Renal cortical epithelial cell (primary cell): ENCODE measurements around the gene STAB1. TPM values are rescaled to one million over a fixed set of nuclear protein-coding genes. Genes with fewer than 3 reads are reported as not detected.

ENCODE experiments used
- DNase-seq: peaks from one replicate; pipeline ENCODE4 v3.0.0-alpha.2; 2011; ENCODE audit warnings: low read depth
- total RNA-seq: library from RNA; depleted of rRNA; stranded (reverse); fragments of >200 nt; gene quantifications from 2 replicates; pipeline ENCODE4 v1.2.3, GENCODE V29; 2014

The STAB1 gene
- total RNA-seq, 1 donor from 2014 or later = 0.50 TPM

DNA sequence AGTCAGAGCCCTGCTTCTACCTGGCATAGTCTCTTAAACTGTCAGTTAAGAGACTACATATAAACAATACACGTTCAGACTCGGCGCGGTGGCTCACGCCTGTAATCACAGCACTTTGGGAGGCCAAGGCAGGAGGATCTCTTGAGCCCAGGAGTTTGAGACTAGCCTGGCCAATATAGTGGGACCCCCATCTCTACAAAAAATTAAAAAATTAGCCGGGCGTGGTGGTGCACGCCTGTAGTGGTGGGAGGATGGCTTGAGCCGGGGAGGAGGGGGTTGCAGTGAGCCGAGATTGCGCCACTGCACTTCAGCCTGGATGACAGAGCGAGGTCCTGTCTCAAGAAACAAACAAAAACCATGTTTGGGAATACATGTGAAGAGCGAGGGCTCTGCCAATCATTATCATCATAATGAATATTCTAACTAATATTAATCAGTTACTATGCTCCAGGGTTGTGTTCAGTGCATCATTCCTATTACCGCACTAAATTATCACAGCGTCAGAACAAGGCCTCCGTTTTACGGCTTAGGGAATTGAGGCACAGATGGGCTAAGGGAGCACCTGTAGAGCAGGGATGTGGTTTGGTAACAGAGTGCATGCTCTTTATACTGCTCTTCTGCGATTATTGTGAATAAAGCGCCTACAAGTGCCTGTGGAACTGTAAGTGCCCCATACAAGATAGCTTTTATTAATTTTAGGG is 40.4 kb downstream of the STAB1 start:
- DNase-seq = no peak

DNA sequence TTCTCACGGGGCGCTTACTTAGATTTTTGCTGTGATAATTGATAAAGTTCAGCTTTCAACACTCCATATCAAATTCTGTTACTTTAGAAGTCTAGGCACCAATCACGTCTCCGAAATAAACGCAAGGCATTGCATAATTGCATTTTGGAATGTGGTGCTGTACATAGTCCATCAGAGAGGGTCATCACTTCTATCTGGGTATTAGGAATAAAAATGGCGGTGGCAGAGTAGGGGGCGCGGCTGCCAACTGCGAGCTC is 40.9 kb downstream of the STAB1 start:
- no peak for DNase-seq

- DNase-seq = peak; percentile 93
Observed at GRCh38 chr3:52536369-52537164, 41.4 kb downstream of the STAB1 start, which contains the start of gene UQCC5. Gene UQCC5, plus strand, starts transcription at chr3:52536605. Its CDS starts 151 bp downstream, at chr3:52536756.

DNA sequence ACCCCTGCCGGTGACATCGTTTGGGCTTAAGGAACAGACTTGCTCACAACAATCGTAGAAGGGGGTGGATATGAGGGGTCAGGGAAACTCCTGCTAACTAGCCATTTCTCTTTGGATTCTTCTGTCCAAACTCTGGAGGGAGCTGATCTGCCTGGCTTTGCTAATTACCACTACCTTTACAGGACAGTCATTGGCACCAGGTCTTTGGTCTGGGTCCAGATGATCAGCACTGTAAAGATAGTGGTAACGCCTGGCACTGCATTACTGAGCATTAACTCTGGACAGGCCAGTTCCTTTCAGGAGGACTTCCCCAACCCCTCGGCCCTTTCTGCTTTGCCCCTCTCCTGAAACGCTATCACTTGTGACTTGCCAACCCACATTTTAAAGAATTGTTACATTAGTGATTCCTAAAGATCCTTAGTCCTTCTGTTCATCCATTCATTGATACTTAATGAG is 42.1 kb downstream of the STAB1 start:
- no peak for DNase-seq

- no peak for DNase-seq
Observed at GRCh38 chr3:52537726-52538421, 42.7 kb downstream of the STAB1 start.

GRCh38 chr3:52539010-52539653 is 44.0 kb downstream of the STAB1 start:
- DNase-seq = no peak

- DNase-seq = no peak
Observed at GRCh38 chr3:52541050-52541449, 45.9 kb downstream of the STAB1 start.

- DNase-seq = no peak
Observed at GRCh38 chr3:52544937-52545336, 49.8 kb downstream of the STAB1 start.

DNA sequence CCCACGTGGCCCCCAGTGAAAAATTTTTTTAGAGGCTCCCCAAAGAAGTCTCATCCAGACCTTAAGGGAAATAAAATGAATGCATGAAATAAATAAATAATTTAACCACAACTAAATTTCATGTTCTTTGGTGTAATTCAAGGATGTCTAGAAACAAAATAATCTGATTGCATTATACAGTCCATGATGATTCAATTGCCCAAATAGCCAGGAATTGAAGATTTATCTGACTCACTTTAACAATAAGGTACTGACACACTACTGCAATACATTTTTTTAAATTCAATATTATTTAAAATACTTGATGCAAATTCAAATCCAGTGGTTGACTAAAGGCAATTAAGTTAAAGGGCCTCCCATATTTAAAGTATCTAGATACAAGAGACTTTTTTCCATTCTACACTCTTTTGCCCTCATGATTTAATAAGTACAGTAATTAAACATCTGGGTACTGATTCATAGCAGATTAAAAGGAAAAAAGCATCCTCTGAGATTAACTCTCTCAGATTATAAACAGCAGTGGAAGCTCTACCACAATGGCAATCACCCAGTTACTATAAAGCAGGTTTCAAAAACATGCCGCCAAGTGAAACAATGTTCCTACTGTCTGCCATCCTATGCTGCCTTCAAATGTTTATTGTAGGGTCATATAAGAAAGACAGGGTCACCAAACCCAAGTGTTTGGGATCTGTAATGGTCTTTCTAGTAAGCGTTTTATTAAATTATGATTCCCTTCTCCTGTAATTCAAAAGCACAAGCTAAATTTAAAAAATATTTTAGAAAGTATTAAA is 51.2 kb downstream of the STAB1 start:
- DNase-seq = no peak

GRCh38 chr3:52547143-52547542 is 52.0 kb downstream of the STAB1 start:
- DNase-seq = no peak

- DNase-seq = no peak
Observed at GRCh38 chr3:52551118-52551517, 56.0 kb downstream of the STAB1 start.

DNA sequence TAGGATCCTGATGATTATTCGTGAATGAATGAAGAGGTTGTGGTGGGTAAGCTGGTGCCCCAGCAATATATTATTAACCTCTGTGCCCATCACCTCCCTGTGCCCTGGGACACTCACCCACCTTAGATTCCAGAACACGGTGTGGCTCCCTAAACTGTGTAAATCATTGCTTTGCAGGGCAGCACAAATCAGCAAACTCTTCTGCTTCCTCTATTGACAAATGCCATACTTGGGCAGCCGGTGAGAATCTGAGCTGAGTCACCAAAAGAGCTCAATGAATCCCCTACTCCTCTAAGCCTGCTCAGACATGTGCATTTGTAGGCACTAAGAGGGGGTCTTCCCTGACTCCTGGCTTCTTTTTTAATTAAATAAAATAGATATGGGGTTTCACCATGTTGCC is 57.0 kb downstream of the STAB1 start:
- peak; percentile 71 for DNase-seq

GRCh38 chr3:52554026-52554755 is 59.1 kb downstream of the STAB1 start:
- no peak for DNase-seq

GRCh38 chr3:52555056-52555455 is 59.9 kb downstream of the STAB1 start:
- DNase-seq = no peak

- DNase-seq = no peak
Observed at GRCh38 chr3:52557011-52557960, 62.1 kb downstream of the STAB1 start.

- no peak for DNase-seq
Observed at GRCh38 chr3:52558436-52558835, 63.3 kb downstream of the STAB1 start.

DNA sequence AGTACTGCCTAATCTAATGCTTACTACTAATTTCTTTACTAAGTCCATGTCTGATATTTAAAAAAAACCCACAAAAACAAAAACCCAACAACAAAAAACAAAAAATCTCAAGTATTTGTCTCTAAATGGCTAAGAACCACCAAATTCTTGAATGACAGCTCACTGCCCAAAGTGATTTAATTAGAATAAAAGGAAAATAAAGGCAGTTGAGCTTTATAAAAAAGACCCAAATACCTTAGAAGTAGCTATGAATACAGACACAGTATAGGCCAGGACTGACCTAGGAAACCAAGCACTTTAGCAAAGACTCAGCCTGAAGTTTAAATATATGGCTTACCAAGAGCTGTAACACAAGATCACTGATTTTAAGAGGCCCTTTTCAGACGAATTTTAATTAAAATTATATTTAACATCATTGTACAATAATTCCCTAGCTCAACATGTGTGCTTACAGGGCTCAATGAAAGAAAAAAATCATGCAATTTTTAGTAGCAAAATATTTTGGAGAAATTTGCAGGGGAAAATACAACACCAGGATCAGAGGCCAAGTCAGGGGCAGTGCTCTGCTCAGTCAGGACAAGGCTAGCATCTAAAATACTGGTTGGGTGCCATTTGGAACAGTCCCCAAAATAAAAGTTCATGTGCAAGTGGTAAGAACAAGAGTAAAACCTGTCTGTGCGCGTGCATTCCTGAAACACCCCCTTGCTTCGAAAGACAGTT is 66.0 kb downstream of the STAB1 start:
- peak; percentile 14 for DNase-seq

- DNase-seq = no peak
Observed at GRCh38 chr3:52563984-52564383, 68.8 kb downstream of the STAB1 start.

DNA sequence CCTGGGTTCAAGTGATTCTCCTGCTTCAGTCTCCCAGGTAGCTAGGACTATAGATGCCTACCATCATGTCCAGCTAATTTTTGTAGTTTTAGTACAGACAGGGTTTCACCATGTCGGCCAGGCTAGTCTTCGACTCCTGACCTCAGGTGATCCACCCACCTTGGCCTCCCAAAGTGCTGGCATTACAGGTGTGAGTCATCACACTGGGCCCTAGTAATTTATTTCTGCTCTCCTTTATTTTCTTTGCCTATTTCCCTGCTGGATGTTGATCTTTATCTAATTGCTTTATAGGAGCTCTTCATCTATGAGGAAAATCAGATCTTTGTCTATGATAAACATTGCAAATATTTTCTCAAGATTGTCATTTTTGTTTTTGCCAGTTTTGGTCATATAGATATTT is 72.9 kb downstream of the STAB1 start:
- peak; percentile 26 for DNase-seq
